HG02588 (cell line): ENCODE data around the gene PNN.
"Not testable (repeated sequence)": the region's sequence is repeated elsewhere in the genome, so short reads cannot be mapped to it uniquely, and the experiment has no call there.

Experiments
- ATAC-seq: cut with Tn5 transposase; IDR thresholded peaks from one replicate; pipeline ENCODE4 v1.9.1; 2021; ENCODE audit warnings: mild to moderate bottlenecking, moderate library complexity; ENCODE audit not compliant: unreplicated experiment

PNN gene

DNA sequence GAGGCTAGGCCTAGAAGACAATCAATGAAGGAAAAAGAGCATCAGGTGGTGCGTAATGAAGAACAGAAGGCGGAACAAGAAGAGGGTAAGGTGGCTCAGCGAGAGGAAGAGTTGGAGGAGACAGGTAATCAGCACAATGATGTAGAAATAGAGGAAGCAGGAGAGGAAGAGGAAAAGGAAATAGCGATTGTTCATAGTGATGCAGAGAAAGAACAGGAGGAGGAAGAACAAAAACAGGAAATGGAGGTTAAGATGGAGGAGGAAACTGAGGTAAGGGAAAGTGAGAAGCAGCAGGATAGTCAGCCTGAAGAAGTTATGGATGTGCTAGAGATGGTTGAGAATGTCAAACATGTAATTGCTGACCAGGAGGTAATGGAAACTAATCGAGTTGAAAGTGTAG lies 5.5 kb downstream of the PNN start:
- ATAC-seq, result no peak

- no peak for ATAC-seq
These were observed 6.1 kb downstream of the PNN start for GRCh38 chr14:39181026-39181692.

DNA sequence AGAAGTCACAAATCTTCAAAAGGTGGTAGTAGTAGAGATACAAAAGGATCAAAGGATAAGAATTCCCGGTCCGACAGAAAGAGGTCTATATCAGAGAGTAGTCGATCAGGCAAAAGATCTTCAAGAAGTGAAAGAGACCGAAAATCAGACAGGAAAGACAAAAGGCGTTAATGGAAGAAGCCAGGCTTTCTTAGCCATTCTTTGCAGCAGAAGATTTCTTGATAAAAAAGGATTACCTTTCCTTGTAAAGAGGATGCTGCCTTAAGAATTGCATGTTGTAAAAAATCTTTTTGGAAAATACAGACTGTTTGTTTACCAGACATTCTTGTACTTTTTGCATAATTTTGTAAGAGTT lies 6.6 kb downstream of the PNN start:
- no peak for ATAC-seq

DNA sequence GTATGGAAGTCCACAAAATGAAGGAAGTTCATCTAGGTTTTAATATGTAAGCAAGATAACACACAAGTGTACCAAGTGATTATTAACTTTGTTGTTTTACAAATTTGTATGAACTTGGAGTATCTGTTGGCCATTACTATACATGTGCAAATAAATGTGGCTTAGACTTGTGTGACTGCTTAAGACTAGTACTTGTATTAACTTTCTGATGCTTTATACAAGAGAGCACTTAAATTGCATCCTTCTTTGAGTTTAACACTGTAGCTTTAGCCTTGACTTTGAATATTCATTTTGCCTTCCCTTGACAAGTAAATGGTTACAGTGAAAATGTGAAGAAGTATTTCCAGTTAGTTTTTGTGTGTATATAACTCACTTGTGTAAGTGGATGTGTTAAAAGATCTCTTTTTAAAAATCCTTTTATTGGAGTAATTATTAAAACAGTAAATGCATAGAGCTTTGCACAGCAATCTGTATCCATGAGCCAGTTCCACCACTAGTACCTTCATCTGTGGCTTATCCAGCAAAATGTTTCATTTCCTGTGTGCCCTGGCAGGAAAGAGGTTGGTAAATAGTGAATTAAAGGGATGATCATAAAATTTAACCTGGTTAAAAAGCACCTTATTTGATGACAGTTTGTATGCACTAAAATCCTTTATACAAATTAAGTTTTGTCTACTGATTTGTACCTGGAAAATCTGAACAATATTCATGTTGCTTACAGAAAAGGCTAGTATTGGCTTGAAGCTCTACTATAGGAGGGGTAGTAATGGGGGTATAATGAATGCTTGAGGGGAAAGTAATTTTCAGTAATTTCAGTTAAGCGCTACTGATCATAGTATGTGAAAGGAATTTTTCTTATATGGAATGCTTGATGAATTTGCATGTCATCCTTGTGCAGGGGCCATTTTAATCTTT lies 8.0 kb downstream of the PNN start:
- no peak for ATAC-seq

DNA sequence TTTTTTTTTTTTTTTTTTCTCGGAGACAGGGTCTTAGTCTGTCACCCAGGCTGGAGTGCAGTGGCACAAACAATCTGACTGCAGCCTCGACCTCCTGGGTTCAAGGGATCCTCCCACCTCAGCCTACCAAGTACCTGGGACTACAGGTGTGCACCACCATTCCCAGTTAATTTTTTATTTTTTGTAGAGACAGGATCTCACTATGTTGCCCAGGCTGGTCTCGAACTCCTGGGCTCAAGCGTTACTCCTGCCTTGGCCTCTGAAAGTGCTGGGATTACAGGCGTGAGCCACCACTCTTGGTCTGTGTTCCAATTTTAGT lies 8.6 kb downstream of the PNN start:
- ATAC-seq, result not testable (repeated sequence)

DNA sequence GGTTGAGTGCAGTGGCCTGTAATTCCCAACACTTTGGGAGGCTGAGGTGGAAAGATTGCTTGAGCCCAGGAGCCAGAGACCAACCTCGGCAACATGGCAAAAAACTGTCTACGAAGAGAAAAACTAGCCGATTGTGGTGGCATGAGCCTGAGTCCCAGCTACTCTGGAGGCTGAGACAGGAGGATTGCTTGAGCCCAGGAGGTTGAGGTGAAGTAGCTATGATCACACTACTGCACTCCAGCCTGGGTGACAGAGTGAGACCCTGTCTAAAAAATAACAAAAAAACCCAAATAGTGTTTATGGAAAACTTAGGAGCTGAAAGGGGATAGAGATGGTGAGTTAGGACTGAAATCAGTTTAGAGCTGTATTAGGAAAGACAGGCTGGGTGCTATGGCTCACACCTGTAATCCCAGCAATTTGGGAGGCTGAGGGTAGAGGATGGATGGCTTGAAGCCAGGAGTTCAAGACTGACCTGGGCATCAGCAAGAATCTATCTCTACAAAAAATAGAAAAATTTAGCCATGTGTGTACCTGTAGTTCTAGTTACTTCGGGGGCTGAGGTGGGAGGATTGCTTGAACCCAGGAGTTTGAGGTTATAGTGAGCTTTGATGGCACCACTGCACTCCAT lies 9.7 kb downstream of the PNN start:
- ATAC-seq, result no peak

- ATAC-seq, result no peak
These were observed 10.4 kb downstream of the PNN start for GRCh38 chr14:39185256-39186049.

- no peak for ATAC-seq
These were observed 12.0 kb downstream of the PNN start for GRCh38 chr14:39186941-39187525.

GRCh38 chr14:39203659-39204606 lies 28.9 kb downstream of the PNN start:
- no peak for ATAC-seq

- not testable (repeated sequence) for ATAC-seq
These were observed 32.4 kb downstream of the PNN start for GRCh38 chr14:39207430-39207829.

DNA sequence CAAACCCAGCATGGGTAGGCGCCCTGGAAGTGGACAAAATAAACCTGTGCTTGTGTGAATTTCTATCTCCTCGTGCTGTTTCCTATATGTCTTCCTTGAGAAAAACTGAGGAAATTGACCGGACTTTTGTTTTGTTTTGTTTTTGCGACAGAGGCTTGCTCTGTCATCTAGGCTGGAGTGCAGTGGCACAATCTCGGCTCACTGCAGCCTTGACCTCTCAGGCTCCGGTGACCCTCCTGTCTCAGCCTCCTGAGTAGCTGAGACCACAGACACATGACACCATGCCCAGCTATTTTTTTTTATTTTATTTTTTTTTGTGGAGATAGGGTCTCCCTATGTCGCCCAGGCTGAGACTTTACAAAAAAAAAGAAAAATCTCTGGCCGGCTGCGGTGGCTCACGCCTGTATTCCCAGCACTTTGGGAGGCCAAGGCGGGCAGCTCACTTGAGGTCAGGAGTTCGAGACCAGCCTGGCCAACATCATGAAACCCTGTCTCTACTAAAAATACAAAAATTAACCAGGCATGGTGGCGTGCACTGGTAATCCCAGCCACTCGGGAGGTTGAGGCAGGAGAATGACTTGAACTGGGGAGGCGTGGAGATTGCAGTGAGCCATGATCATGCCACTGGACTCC lies 36.2 kb downstream of the PNN start:
- no peak for ATAC-seq

- no peak for ATAC-seq
These were observed 37.0 kb downstream of the PNN start for GRCh38 chr14:39212034-39212433.

DNA sequence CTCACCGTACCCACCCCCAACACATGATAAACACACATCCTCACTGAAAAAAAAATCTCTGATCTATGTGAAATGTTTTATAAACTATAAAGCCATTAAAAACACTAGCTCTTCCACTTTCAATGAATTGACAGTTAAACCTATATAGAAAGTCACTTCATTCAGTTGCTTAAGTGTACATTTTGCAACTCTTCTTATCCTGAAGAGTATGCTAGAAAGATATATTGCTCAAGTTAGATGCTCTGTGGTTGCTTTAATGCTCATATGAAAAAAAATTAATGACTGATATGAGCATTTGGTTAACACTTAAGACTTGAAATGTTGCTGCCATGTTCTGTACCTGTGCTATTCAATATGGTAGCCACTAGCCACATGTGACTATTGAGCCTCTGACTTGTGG lies 37.6 kb downstream of the PNN start:
- ATAC-seq, result no peak

DNA sequence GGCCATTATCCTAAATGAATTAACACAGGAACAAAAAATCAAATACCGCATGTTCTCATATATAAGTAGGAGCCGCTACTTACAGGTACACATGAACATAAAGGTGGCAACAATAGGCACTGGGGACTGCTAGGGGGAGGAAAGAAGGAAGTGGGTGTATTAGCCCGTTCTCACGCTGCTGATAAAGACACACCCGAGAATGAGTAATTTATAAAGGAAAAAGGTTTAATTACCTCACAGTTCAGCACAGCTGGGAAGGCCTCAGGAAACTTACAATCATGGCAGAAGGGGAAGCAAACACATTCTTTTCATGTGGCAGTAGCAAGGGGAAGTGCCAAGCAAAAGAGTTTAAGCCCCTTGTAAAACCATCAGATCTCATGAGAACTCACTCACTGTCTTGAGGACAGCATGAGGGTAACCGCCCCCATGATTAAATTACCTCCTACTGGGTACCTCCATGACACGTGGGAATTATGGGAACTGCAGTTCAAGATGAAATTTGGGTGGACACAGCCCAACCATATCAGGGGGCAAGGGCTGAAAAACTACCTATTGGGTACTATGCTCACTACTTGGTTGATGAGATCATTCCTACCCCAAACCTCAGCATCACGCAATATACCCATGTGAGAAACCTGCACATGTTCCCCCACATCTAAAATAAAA lies 42.3 kb downstream of the PNN start:
- ATAC-seq, result no peak

- no peak for ATAC-seq
These were observed 43.2 kb downstream of the PNN start for GRCh38 chr14:39218171-39218769.

DNA sequence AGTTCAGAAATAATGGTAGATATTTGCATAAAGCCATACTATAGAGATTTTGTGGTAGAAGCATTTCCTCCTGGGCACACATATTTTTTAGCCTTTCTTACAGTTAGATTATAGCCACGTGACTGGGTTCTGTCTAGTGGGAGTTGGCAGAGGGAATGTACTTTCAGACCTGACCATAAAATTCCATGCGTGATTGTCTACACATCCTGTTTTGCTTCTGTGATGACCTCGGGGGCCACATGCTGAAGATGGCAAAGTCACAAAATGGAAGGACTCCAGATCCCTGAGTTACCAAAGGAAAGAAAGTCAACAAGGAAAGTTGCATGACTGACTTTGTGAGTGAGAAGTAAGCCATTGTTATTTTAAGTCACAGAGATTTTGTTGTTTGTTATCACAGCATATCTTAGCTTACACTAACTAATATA lies 44.0 kb downstream of the PNN start:
- ATAC-seq, result no peak

DNA sequence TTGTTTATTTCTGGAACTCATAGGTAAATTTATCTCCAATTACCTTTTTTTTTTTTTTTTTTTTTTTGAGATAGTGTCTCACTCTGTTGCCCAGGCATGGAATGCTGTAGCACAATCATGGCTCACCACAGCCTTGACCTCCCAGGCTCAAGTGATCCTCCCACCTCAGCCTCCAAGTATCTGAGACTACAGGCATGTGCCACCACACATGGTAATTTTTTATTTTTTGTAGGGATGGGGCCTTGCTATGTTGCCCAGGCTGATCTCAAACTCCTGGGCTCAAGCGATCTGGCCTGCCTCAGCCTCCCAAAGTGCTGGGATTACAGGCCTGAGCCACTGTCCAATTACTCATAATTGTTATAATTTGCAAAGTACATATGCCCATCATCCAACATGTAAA lies 45.4 kb downstream of the PNN start:
- ATAC-seq, result not testable (repeated sequence)

DNA sequence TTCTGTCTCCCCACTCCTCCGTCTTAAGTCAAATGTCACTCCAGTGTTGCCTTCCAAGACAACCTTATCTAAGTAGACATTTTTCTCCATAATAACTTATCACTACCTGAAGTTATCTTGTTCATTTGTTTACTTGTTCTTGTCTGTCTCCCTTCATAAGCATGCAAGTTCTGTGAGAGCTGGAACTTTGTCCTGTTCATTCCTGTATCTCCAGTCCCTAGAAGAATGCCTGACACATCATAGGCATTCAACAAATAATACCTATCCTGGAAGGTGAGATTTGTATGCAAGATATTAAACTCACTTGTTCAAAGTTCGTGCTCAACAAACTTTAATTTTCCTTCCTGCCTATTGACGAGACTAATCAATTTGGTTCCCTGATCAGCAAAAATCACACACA lies 53.0 kb downstream of the PNN start:
- ATAC-seq, result no peak
